CD4-positive, CD25-positive, alpha-beta regulatory T cell (primary cell): ENCODE results near the gene CUX1. TPM values are rescaled to one million over a fixed set of nuclear protein-coding genes. Genes with fewer than 3 reads are reported as not detected.

ENCODE experiments used
- ATAC-seq, 2 donors: fragments of 150-1000 bp; cut with Tn5 transposase; one replicate each; pipeline ENCODE4 v1.10.0; 2021; ENCODE audit warnings: low read depth in 2 of 2, moderate number of reproducible peaks in 2 of 2, moderate library complexity in 1 of 2
- DNase-seq, 3 donors: peaks; one replicate each; pipeline versions ENCODE4 v3.0.0 to v3.0.0-alpha.2; 2012 to 2022; ENCODE audit warnings: mixed read lengths in 1 of 3
- H3K27ac ChIP-seq: one replicate; pipeline ENCODE4 v1.7.0; 2013; ENCODE audit warnings: mild to moderate bottlenecking, low read length; ENCODE audit not compliant: insufficient read depth, poor library complexity, severe bottlenecking
- H3K27me3 ChIP-seq: one replicate; pipeline ENCODE4 v1.7.0; 2013; ENCODE audit warnings: low read length; ENCODE audit not compliant: control insufficient read depth, insufficient read depth
- H3K36me3 ChIP-seq: one replicate; pipeline ENCODE4 v1.7.0; 2013; ENCODE audit warnings: mild to moderate bottlenecking, low read length, moderate library complexity; ENCODE audit not compliant: control insufficient read depth, insufficient read depth
- H3K4me1 ChIP-seq: 2 replicates; pipeline ENCODE4 v1.7.0; 2013; ENCODE audit warnings: mild to moderate bottlenecking, low read length; ENCODE audit not compliant: insufficient read depth, control insufficient read depth, poor library complexity, severe bottlenecking
- H3K4me3 ChIP-seq: one replicate; pipeline ENCODE4 v1.7.0; 2013; ENCODE audit warnings: low read depth, mild to moderate bottlenecking, low read length, moderate library complexity
- H3K9me3 ChIP-seq, 2 experiments: 1 replicate in 1 of 2; 2 replicates in 1 of 2; pipeline ENCODE4 v1.7.0; 2013; ENCODE audit warnings: low read length in 2 of 2, mild to moderate bottlenecking in 1 of 2, moderate library complexity in 1 of 2; ENCODE audit not compliant: control insufficient read depth in 2 of 2
- H3K27ac Mint-ChIP-seq, 3 donors: one replicate each; pipeline ENCODE4 v1.8.0; 2020 to 2022; ENCODE audit warnings: mild to moderate bottlenecking in 3 of 3, mixed read lengths in 3 of 3, moderate library complexity in 2 of 3
- H3K27me3 Mint-ChIP-seq: one replicate; pipeline ENCODE4 v1.8.0; 2022; ENCODE audit warnings: mild to moderate bottlenecking, mixed read lengths
- H3K36me3 Mint-ChIP-seq: one replicate; pipeline ENCODE4 v1.8.0; 2020; ENCODE audit warnings: mixed read lengths
- H3K4me1 Mint-ChIP-seq, 4 donors: one replicate each; pipeline ENCODE4 v1.8.0; 2020 to 2022; ENCODE audit warnings: mixed read lengths in 4 of 4, mild to moderate bottlenecking in 1 of 4
- H3K4me3 Mint-ChIP-seq, 4 donors: one replicate each; pipeline ENCODE4 v1.8.0; 2020 to 2022; ENCODE audit warnings: mild to moderate bottlenecking in 4 of 4, mixed read lengths in 4 of 4, moderate library complexity in 3 of 4
- H3K9me3 Mint-ChIP-seq, 7 donors: one replicate each; pipeline ENCODE4 v1.8.0; 2020 to 2022; ENCODE audit warnings: mixed read lengths in 7 of 7, mild to moderate bottlenecking in 3 of 7, moderate library complexity in 2 of 7
- polyA plus RNA-seq, 4 donors: library from polyadenylated mRNA; unstranded; fragments of 300-500 nt; fragmentation: Illumina TruSeq; gene quantifications; one replicate each; pipeline ENCODE4 v1.2.3, GENCODE V29; 2021
- total RNA-seq: library from RNA; stranded (reverse); gene quantifications from one replicate; pipeline ENCODE4 v1.2.3, GENCODE V29; 2022

The CUX1 gene
- total and polyA plus RNA-seq, 5 donors from 2014 or later: 6.0 to 45.1 (median 7.8) TPM

DNA sequence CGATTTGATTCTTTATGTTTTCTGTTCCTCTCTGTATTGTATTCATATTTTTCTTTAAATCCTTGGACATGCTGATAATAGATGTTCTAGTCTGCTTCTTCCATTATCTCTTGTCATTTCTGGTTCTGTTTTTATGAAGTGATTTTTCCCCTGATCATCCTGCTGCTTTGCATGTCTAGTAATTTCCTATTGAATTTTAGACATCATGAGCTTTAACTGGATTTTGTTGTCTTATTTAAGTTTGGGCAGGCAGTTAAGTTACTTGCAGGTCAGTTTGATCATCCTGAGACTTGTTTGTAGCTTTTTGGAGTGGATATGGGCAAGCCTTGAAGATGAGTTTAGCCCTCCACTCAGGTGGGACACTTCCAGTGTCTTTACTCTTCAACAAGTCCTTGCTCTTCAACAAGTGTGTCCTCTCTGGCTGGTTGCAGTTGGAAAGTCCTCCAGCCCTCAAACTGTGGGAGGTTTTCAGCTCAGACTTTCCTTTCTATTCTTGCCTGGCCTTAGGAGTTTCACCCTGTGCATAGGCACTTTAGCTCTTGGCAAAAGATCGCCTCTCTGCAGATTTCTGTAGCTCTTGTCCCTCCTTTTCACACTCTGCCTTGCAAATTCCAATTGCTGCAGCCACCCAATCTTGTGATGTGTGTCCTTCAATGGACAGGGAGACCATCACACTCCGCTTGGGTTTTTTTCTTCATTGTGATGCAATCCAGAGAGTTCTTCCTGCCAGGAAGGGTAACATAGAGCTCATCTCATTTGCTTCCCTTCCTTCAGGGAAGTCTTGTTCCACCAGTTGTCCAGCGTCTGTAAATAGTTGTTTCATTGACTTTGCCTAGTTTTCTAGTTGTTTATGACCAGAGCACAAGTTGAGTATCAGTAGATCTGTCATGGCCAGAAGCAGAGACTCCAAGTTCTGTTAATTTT is 272.0 kb downstream of the CUX1 start:
- Histone ChIP-seq H3K27ac (no peak overlapping the region), H3K9me3 (peaks cover 7 to 11% of the 10 kb centered on the region in 2 experiments), H3K4me3 (no peak overlapping the region), H3K27me3 (no peaks in the 10 kb centered on the region), H3K4me1 (no peaks in the 10 kb centered on the region), H3K36me3 (peaks cover 6% of the 10 kb centered on the region)
- no peaks in the 10 kb centered on the region for H3K27me3 Mint-ChIP-seq
- no peak for ATAC-seq
- H3K27ac Mint-ChIP-seq: no peak overlapping the region
- no peak for DNase-seq
- H3K9me3 Mint-ChIP-seq: peaks cover 0 to 21% (median 7%) of the 10 kb centered on the region in 7 donors
- H3K4me1 Mint-ChIP-seq: peaks cover 0 to 4% (median 2%) of the 10 kb centered on the region in 4 donors
- H3K4me3 Mint-ChIP-seq: no peak overlapping the region
- peaks cover 25% of the 10 kb centered on the region for H3K36me3 Mint-ChIP-seq

DNA sequence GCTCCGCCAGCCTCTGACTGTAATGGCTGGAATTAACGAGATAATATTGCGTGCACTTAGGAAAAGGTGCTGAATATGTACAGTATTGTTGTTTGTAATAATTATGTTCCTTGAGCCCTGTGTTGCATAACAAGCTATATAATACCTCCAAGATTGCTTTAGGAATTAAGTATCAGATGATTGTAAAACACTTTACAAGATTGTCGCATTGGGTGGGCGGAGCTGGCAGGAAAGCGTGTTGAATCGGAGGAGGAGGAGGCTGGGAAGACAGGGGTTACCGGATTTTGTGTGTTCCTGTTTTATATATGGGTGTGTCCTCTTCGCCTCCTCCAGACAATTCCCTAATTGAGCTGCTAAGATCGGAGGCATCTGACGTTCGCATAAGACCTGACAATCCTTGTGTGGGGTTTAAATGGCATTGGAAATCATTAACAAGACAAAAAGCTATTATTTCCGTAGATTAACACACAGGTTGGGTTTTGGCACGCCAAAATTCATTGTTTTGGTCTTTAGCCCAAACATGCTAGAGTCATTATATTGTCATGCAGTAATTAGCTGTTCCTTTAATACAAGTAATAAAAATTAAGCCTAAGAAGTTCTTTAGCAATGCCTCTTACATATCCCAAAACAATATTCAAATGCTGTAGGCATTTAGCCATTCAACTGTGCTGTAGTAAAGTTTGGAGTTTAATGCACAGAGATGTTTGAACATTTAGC is 276.3 kb downstream of the CUX1 start:
- Mint-ChIP-seq H3K27ac (no peak overlapping the region), H3K9me3 (peaks cover 0 to 12% (median 2%) of the 10 kb centered on the region in 7 donors), H3K4me3 (no peak overlapping the region), H3K27me3 (no peaks in the 10 kb centered on the region), H3K4me1 (peaks cover 0 to 4% (median 2%) of the 10 kb centered on the region in 4 donors), H3K36me3 (peaks cover 21% of the 10 kb centered on the region)
- Histone ChIP-seq H3K27me3 (no peaks in the 10 kb centered on the region), H3K27ac (no peak overlapping the region), H3K4me3 (no peak overlapping the region), H3K9me3 (peaks cover 1 to 7% of the 10 kb centered on the region in 2 experiments), H3K4me1 (no peaks in the 10 kb centered on the region), H3K36me3 (peaks cover 7% of the 10 kb centered on the region)
- DNase-seq (no peak), ATAC-seq (no peak)

DNA sequence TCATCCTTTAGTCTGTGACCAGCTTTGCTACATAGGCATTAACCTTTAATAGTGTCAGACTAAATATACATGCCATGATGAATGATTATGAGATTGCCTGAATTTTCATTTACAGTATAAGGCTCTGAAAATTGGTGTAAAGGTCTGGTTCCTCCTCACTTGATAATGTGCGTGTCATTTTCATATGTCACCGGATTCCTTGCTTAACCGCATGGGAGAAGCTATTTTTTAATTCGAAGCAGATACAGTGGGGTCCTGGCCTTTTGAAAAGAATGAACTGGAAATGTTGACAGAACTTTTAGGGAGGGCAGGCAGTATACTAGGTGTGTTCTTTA is 276.9 kb downstream of the CUX1 start:
- peaks cover 1 to 3% of the 10 kb centered on the region in 2 experiments for H3K9me3 ChIP-seq
- no peaks in the 10 kb centered on the region for H3K27me3 ChIP-seq
- H3K4me1 ChIP-seq: no peaks in the 10 kb centered on the region
- ATAC-seq (no peak), DNase-seq (no peak)
- H3K27ac Mint-ChIP-seq: no peak overlapping the region
- no peak overlapping the region for H3K4me3 Mint-ChIP-seq
- peaks cover 7% of the 10 kb centered on the region for H3K36me3 ChIP-seq
- H3K4me1 Mint-ChIP-seq: peaks cover 0 to 4% (median 2%) of the 10 kb centered on the region in 4 donors
- H3K36me3 Mint-ChIP-seq: peaks cover 19% of the 10 kb centered on the region
- peaks cover 0 to 7% (median 2%) of the 10 kb centered on the region in 7 donors for H3K9me3 Mint-ChIP-seq
- no peak overlapping the region for H3K27ac ChIP-seq
- H3K4me3 ChIP-seq: no peak overlapping the region
- no peaks in the 10 kb centered on the region for H3K27me3 Mint-ChIP-seq

DNA sequence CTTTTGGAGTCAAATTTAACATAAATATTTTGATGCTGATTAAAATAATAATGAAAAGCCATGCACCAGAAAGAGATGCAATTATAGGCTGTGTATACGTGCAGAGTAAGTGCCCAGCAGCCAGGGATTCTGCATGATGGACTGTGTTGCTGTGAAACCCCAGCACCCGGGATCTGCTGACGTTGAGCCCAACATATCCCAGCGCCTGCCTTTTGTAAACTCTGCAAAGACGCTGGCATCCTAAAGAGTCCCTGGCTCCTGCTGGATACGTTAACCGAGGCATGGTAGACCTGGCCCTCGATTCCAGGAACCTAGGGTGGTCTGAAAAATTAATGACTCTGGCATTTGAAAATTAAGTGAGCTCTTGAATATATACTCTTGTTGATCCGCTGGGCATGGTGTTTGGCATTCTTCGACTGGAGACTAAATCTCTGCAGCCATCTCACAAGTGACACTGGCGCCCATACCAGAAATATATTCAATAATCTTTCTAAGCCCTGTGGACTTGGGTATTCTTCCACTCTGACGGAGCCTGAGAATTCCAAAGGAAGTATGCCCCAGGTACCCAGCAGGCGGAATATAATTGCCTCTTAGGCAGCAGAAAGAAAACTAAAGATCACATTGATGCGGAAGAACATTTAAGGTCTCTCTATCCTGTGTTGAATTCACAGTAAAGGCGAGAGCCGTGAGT is 278.0 kb downstream of the CUX1 start:
- H3K27me3 Mint-ChIP-seq: no peaks in the 10 kb centered on the region
- no peak overlapping the region for H3K27ac Mint-ChIP-seq
- peaks cover 0 to 4% (median 2%) of the 10 kb centered on the region in 4 donors for H3K4me1 Mint-ChIP-seq
- Histone ChIP-seq H3K4me1 (no peaks in the 10 kb centered on the region), H3K4me3 (no peak overlapping the region), H3K27ac (no peak overlapping the region), H3K9me3 (no peaks in the 10 kb centered on the region), H3K36me3 (peaks cover 7% of the 10 kb centered on the region), H3K27me3 (no peaks in the 10 kb centered on the region)
- ATAC-seq (no peak), DNase-seq (no peak)
- peaks cover 0 to 2% (median 0%) of the 10 kb centered on the region in 7 donors for H3K9me3 Mint-ChIP-seq
- H3K4me3 Mint-ChIP-seq: no peak overlapping the region
- H3K36me3 Mint-ChIP-seq: peaks cover 14% of the 10 kb centered on the region

DNA sequence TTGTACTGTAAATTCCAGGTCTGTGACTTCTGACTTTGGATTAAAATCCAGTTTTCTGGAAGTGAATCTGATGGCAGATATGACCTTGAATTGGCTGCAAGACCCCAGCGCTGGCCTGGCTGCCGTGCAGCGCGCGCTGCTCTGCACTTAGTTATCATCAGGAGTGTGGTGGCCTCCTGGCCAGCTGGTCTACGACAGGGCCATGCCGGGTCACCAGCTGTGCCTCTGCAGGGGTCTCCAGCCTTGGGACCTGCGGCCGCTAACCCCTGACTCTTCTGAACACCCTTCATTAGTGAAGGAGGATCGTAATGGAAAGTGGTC is 278.5 kb downstream of the CUX1 start:
- no peak overlapping the region for H3K4me3 Mint-ChIP-seq
- H3K27ac Mint-ChIP-seq: no peak overlapping the region
- peaks cover 14% of the 10 kb centered on the region for H3K36me3 Mint-ChIP-seq
- ATAC-seq (no peak), DNase-seq (no peak)
- peaks cover 0 to 4% (median 2%) of the 10 kb centered on the region in 4 donors for H3K4me1 Mint-ChIP-seq
- H3K36me3 ChIP-seq: peaks cover 7% of the 10 kb centered on the region
- no peaks in the 10 kb centered on the region for H3K27me3 ChIP-seq
- no peaks in the 10 kb centered on the region for H3K4me1 ChIP-seq
- H3K9me3 ChIP-seq: no peaks in the 10 kb centered on the region
- no peaks in the 10 kb centered on the region for H3K27me3 Mint-ChIP-seq
- no peak overlapping the region for H3K27ac ChIP-seq
- H3K9me3 Mint-ChIP-seq: peaks cover 0 to 2% (median 0%) of the 10 kb centered on the region in 7 donors
- H3K4me3 ChIP-seq: no peak overlapping the region

DNA sequence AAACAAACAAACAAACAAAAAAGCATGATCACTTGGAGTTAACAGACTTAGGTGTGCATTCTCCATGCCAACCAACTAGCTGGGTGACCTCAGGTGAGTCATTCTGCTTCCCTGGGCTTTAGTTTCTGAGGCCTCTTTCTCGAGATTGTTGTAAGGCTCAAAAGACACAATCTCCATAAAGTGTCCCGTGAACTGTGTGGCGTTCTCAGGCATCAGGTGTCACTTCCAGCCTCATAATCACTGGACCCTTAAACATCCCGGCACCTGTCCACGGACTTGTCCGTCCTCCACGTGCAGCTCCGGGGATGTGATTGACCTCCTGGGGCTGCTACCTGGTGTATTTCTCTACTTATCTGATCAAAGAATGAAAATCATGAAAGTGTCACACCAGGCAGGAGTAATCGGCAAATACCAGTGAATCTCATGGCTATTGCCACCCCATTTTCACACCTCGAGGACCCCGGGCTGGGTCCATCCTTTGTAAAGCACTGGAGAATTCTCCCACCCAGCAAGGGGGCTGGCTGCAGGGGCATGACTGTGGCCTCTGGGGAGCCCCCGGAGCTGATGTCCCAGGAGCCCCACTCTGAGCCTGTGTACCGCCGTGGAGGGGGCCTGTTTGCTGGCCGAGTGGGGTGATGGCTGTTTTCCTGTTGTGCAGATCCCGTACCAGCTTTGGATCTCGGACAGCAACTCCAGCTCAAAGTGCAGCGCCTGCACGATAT is 279.4 kb downstream of the CUX1 start:
- no peak overlapping the region for H3K4me3 ChIP-seq
- DNase-seq: no peak
- ATAC-seq: no peak
- no peaks in the 10 kb centered on the region for H3K27me3 ChIP-seq
- H3K9me3 ChIP-seq: no peaks in the 10 kb centered on the region
- Mint-ChIP-seq H3K27me3 (no peaks in the 10 kb centered on the region), H3K27ac (no peak overlapping the region), H3K9me3 (peaks cover 0 to 2% (median 0%) of the 10 kb centered on the region in 7 donors), H3K4me1 (peaks cover 0 to 4% (median 2%) of the 10 kb centered on the region in 4 donors), H3K36me3 (peaks cover 14% of the 10 kb centered on the region), H3K4me3 (no peak overlapping the region)
- no peak overlapping the region for H3K27ac ChIP-seq
- no peaks in the 10 kb centered on the region for H3K4me1 ChIP-seq
- H3K36me3 ChIP-seq: peaks cover 7% of the 10 kb centered on the region

DNA sequence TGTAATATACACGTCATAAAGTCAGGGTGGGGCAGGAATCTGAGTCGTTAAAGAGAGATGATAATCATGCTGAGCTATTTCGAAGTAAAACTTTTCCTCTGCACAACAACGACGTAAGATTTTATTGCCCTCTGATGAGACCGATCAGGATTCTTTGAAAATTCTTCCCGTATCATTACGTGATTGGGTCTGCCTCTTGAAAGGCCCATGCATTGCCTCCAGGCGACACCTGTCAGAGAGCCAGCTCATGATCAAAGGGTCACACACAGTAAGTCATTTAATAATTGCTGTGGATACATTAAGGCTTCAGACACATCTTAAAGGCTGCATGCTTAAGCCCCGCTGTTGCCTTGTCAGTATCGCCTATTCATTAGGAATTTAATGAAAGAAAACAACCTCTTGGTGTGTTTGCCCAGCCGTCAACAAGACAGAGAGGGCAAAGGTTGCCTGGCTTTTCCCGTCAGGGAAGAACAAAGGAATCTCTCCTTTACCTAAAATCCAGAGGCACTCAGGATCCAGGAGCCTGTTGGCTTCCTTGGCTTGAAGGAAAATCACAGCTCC is 280.3 kb downstream of the CUX1 start:
- no peaks in the 10 kb centered on the region for H3K4me1 ChIP-seq
- no peak overlapping the region for H3K27ac ChIP-seq
- Mint-ChIP-seq H3K27ac (peak overlapping the region in 1 of 3 donors; percentile 49), H3K27me3 (no peaks in the 10 kb centered on the region), H3K4me1 (no peaks in the 10 kb centered on the region), H3K4me3 (no peak overlapping the region), H3K36me3 (peaks cover 8% of the 10 kb centered on the region), H3K9me3 (no peaks in the 10 kb centered on the region)
- DNase-seq (no peak), ATAC-seq (no peak)
- H3K36me3 ChIP-seq: peaks cover 7% of the 10 kb centered on the region
- H3K4me3 ChIP-seq: no peak overlapping the region
- H3K27me3 ChIP-seq: no peaks in the 10 kb centered on the region
- H3K9me3 ChIP-seq: no peaks in the 10 kb centered on the region
